ENCODE measurements around the gene MB.
"Not testable (repeated sequence)": the region's sequence is repeated elsewhere in the genome, so short reads cannot be mapped to it uniquely, and the experiment has no call there.

MB gene

DNA sequence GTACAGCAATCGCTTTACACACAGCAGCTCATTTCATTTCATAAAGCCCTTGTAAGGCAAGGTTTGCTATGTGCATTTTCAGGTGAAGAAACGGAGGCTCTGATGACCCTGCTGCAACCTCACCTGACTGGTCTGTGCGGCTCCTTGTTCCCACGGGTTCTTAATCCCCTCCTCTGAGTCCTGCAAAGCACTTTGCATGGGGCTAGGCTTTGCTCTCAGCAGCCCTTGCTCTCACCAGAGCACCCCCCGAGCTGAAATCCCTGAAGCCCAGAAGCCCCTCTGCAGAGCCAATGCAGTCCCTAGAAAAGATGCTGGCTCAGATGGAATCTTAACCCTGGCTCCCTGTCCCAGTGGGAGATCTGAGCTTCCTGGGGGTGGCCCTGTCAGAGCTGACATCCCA lies 20.1 kb upstream of the MB start:
- no peak for DNase-seq (ENCODE audit: low spot score)

DNA sequence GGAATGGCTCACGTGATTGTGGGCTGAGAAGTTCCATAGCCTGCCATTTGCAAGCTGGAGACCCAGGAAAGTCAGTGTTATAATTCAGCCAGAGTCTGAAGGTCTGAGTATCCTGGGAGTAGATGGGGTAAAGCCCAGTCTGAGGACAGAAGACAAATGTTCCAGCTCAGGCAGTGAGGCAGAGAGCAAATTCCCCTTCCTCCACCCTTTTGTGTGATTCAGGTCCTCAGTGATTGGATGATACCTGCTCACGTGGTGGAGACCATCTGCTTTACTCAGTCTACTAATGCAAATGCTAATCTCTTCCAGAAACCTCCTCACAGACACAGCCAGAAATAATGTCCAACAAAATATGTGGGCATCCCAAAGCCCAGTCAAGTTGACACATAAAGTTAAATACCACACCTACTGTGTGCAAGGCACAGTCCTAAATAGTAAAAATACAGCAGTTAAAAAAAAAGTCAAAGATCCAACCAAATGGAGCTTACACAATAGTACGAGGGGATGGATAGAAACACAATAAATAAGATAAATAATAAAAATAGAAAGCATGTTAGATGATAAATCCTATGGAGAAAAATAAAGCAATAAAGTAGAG lies 17.9 kb upstream of the MB start:
- no peak for DNase-seq (ENCODE audit: low spot score)

DNA sequence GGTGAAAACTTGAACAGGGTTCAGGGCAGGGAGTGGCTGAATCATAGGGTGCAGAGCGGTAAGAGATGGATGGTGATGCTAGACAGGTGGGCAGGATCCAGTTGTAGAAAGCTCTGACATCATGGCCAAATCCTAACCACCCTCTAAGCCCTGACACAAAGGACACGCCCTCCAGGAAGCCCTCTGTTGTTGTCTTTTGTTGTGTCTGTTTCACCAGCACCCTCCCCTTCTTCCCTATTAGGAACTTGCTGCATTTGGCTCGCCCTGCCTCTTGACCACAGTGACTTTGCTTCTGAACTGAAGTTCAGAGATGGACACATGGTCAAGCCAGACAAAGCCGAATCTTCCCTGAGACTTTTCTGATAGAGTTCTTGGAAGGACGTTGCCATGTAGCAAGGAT lies 16.9 kb upstream of the MB start:
- no peak for DNase-seq (ENCODE audit: low spot score)

DNA sequence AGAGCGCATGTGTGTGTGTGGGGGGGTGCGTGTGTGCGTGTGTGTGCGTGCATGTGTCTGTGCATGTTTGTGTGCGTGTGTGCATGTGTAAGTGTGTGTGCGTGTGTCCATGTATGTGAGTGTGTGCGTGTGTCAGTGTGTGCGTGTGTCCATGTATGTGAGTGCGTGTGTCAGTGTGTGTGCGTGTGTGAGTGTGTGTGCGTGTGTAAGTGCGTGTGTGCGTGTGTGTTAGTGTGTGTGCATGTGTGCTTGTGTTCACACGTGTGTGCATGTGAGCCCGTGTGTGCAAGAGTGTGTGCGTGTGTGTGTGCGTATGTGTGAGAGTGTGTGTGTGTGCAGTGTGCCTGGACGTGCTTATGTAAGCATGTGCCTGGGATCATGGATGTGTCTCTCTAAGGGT lies 16.4 kb upstream of the MB start:
- no peak for DNase-seq (ENCODE audit: low spot score)

DNA sequence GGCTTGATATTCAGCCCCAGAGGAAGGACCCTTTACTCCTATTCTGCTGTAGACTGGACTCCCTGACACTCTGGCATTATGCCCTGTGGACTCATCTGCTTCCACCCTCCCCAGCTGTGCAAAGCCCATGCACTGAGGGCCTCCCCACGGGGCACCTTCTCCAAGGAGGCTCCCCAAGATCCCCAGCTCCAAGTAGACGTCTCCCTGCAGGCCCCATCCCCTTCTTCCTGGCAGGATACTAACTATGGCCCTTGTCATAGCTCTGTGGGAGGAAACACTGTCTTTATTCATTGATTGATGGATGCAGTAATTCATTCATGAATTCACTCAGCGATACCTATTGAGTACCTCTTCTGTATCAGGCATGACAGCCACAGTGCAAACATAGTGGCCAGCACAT lies 15.8 kb upstream of the MB start:
- DNase-seq (ENCODE audit: low spot score), result no peak

DNA sequence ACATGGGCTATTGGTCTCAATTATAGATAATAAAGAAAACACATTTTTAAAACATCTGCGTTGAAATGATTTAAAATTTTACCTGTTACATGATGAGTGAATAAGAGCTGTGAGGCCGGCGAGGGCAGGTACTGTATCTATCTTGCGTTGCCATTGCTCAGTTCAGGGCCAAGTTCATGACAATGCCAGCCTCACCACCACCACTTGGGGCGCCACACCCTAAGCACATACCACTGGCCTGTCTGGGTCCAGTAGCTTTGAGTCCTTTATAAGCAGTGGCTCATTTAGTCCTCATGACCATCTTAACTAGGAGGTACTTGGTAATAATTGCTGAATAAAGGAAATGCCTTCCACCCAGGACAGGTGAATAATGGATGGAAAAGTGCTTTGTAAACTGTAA lies 14.5 kb upstream of the MB start:
- DNase-seq (ENCODE audit: low spot score), result peak; percentile 33

DNA sequence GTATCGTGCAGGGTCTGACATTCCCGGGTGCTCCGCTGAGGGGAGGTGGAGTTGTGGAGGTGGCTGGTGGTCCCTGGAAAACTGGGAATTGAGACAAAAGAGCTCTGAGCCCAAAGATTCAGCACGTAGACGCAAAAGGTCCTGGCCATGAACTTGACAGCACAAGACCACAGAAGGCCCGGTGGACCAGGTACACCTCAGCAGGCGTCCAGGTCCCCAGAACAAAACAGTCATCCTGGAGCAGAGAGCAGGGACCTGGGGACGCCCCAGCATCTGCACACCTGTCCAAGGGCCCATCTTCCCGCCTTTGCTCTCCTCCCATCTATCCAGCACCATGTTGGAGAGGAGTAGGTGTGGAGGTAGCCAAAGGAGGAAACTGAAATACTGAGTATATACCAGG lies 13.8 kb upstream of the MB start:
- no peak for DNase-seq (ENCODE audit: low spot score)

DNA sequence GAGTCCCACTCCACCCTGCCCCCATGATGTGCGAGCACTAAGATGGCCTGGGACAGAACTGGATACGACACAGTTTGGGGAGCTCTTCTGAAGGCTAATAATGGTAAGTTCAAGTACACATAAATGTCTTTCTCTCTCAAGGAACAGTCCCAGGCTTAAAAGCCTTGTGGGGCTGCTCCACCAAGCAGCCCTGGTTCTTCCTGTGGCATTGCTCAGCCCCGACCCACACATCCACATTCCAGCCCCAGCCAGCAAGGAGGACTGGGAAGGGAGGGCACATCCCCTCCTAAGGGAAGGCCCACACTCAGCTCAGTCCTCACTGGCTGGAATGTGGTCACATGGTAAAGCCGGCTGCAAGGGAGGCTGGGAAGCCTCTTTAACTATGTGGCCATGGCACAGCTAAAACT lies 13.3 kb upstream of the MB start:
- no peak for DNase-seq (ENCODE audit: low spot score)

DNA sequence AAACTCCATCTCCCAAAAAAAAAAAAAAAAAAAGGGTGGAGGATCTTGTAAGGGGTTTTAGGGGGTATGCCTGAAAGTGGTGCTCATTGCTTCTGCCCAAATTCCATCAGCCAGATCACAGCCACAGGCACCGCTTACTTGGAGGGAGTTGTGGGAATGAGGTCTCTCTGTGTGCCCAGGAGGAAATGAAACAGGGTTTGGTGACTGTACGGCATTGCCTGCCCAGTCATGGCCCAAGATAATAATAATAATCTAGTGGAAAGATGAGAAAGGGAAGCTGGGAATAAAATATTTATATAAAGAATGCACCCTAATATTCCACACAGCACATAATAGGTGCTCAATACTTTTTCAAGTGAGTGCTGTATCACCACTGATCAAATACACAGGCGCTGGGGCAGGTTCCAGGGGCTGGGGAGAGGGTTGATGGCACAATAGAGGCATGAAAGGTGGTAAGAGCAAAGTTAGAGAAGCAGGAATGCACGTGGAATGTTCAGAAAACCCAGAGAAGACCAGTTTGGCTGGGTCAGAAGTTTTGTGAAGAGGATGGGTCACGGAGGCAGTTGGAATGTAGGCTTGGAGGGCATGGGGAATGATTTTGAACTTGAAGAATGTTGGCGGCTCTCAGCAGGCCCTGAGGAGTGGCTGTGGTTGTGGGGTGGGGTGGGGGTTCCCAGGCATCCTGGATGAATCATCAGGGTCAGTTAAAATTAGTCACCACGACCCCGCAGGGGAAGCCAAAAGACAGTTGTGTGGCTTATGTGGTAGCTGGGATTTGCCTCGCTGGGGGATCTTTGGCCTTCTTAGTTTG lies 12.5 kb upstream of the MB start:
- DNase-seq (ENCODE audit: low spot score), result peak; percentile 77

DNA sequence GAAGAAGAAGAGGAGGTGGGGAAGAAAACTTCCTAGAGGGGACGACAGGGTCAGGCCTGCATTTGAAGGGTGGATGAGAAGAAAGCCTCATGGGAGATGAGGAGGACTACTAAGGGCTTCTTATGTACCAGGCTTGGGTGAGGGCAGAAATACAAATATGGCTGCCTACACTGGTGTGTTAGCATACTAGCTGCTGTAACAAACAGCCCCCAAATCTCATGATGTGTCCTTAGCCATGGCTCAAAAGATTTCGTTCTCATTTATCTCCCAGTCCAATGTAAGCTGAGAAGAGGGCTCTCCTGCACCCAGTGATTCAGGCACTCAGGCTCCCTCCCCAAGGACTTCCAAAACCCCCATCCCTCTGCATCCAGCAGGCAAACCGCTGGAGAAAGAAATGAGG lies 11.6 kb upstream of the MB start:
- no peak for DNase-seq (ENCODE audit: low spot score)

DNA sequence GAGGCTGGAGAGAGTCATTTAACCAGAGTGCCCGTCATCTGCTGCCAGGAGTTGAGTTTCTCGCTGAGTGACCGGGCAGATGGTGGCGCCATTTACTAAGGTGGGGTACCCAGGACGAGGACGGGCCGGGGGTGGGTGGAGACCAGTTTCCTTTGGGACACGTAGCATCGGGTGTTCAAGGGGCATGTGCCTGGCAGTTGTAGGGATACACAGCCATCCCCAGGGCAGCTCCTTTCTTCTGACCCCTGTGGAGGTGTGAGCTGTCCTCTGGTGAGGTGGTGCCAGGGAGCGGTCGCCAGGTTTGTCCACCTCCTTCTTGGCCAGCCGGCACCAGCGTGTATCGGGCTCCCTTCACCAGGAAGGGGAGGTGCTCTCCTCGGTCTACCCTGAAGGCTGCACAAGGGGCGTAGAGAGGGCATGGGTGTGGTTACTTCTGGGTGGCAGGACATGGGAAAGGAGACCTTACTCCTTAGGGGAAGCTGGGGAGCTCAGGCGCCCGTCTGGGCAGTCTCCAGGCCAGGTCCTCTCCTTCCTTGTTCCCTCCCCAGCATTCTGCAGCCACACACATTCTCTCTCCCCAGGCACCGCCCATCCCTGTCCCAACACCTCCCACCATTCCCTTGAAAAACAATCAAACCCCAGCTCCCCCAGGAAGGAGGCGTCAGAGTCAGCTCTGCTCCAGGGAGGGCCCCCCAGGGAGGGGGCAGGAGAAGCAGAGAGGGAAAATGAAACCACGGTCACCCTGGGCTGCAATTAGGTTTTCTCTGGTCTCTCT lies 10.3 kb upstream of the MB start:
- DNase-seq (ENCODE audit: low spot score), result peak; percentile 67

DNA sequence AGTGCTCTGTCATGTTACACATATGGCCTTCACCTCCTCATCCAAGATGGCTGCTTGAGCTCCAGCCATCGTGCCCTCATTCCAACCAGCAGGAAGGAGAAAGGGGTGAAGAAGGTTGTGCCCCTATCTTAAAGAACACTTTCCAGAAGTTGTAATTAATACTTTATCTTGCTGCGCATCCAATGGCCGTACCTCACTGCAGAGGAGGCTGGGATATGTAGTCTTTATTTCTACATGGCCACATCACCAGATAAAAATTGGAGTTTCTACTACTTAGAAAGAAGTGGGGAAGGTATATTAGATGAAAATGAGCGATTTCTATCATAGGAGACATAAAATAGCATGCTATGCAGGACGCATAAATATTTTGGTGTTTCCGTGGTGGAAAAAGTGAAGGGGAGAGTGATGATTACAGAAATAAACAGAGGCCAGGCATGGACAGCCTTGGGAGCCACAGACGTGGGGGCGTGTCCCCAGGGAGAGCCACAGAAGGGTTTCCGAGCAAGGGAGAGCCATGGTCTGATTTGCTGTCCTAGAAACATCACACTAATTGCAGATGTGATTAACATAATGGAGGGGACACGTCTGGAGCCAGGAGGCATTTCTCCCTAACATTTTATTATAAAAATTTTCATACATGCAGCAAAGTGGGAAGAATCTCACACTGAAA lies 8.8 kb upstream of the MB start:
- DNase-seq (ENCODE audit: low spot score), result no peak

DNA sequence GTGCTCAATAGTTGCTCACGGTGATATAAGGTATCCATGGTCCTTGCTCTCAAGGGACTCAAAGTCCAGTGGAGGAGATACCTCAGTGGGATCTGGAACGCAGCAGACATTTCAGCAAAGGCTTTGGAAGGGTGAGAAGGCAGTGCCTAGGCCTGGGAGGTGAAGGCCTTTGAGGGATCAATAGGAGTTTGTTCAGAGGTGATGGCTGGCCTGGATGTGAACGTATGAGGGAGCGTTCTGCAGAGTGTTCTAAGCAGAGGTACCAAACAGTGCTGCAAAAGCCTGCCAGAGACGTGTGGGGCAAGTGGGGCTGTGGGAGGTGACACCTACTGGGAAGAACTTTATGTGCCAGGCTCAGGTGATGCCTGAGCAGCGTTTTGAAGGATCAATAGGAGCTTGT lies 7.4 kb upstream of the MB start:
- no peak for DNase-seq (ENCODE audit: low spot score)

DNA sequence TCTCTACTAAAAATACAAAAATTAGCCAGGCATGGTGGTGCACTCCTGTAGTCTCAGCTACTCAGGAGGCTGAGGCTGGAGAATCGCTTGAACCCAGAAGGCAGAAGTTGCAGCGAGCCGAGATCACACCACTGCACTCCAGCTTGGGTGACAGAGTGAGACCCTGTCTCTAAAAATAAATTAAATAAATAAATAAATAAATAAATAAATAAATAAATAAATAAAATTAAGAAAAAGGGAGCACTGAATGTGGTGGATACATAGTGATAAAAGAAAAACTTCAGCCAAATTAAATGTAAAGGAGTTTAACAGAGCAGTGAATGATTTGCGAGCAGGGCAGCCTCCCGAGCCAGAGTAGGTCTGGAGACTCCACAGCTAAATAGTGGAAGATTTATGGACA lies 6.8 kb upstream of the MB start:
- not testable (repeated sequence) for DNase-seq (ENCODE audit: low spot score)

DNA sequence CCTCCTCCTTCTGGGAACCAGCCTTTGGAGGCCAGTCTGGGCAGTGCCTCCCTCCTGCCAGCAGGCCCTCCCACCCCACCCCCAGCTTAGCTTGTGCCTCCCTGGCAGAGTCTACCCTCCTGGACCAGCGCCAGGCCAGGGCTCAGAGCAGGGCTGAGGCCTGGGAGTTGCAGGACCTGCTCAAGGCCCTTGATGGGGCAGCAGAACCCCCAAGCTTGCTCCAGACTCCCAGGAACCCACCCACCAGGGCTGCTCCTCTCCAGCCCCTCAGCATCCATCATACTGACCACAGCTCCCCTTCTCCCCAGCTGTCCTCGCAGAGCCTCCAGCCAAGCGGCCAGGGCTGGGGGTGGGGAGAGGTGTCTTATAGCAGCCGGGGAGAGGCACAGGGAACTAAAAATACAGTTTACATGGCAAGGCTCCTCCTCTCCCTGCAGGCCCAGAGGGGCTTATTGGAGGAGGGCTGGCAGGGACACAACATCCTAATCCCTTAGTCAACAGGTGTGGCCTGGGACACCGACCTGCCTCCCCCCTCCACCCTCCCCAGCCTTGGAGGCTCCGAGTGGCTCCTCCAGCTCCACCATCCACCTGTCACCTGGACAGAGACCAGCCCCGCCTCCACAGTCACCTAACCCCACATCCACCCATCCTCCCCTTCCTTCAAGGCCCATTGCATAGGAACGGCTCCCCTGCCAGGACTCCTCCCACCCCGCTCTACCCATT lies 5.2 kb upstream of the MB start:
- DNase-seq (ENCODE audit: low spot score), result no peak

DNA sequence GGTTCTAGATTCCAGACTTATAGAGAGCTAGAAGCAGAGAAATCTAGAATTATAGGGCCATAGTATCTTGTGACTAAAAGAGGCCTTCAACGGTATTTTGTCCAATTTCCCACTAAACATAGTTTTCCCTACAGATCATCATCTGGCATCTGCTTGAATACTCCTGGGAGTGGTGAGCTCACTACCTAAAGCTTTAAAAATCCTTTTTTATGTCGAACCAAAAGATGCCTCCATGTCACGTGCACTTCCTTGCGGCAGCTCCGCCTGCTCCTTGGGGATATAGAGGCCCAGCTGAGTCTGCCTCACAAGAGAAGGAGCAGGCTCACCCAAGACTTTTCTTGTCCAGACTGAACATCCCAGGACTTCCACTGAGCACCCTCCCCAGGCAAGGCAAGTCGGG lies 4.3 kb upstream of the MB start:
- no peak for DNase-seq (ENCODE audit: low spot score)

DNA sequence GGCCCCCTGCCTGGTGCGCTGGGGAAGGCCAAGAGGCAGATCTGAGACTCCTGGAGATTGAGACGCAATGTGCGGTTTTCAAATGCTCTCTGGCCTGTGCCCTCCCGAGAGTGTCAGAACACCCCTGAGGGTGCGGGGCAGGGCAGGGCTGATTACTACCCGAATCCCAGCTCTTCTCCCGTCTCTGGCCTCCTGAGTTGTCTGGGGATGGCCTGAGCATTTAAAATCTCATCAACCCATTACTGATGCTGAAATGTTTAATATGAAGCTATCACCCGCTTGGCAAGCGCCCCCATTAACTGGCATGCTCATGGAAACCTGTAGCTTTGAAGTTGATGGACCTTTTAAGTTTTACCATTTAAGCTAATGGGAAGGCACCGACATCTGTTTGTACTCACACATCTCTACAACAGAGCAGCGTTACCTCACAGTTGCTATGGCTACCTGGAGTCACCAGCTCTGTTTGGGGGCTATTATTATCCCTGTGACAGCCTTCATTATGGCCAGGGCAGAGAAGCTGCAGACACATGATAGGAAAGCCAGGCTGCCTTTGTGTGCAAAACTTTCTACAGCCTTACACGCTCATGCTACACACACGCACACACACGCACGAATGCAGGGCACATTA lies 3.6 kb upstream of the MB start:
- DNase-seq (ENCODE audit: low spot score), result no peak

DNA sequence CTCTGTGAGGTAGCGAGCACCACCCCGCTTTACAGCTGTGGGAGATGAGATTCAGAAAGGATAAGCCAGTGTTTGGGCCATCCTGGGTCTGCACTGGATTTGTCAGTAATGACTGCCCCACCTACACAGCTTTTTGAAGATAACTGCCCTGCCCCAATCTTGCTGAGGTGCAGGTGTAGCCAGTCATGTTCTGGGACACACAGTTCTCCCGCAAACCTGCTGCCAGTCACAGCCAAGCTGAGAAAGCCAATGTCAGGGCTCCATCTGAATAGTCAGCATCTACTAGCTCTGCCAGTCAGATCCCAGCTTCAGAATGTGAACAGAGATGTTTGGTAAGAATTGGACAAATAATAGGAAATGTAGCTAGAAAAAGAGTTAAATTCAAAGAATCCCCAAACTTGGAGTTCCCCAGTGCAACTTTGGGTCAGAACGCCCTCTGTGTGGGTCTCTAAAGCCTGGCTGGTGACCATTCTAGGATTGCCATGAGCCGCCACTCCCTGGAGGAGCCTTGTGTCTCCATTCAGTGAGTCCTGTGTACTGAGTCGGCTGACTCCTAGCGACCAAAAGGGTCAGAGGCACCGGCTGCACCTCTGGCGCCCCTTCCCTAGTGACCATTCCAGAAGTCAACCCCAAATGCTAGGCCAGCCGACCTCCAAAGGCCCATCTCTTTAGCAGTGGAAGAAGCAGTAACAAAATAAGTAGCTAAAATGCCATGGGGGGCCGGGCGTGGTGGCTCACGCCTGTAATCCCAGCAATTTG lies 2.4 kb upstream of the MB start:
- no peak for DNase-seq (ENCODE audit: low spot score)

DNA sequence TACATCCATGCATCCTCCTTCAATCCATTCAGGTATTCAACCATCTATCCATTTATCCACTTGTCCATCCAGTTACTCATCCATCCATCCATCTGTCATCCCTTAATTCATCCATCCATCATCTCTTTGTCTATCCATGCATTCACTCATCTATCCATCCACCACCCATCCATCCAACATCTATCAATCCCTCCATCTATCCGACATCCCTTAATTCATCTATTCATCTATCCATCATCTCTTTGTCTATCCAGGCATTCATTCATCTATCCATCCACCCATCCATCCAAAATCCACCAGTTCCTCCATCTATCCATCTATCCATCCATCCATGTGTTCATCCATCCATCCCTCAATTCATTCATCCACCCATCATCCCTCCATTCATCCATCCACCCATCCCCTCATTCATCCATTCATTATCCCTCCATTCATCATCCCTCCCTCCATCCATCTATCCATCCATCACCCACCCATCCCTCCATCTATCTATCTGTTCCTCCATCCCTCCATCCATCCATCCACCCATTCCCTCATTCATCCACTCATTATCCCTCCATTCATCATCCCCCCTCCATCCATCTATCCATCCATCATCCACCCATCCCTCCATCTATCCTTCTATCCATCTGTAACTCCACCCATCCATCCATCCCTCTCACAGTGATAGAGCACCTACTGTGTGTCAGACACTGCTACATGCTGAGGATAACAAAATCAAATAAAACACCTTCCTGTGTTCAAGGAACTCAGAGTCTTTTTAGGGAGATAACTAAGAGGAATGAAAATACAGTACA lies 1.5 kb upstream of the MB start:
- DNase-seq (ENCODE audit: low spot score), result no peak

DNA sequence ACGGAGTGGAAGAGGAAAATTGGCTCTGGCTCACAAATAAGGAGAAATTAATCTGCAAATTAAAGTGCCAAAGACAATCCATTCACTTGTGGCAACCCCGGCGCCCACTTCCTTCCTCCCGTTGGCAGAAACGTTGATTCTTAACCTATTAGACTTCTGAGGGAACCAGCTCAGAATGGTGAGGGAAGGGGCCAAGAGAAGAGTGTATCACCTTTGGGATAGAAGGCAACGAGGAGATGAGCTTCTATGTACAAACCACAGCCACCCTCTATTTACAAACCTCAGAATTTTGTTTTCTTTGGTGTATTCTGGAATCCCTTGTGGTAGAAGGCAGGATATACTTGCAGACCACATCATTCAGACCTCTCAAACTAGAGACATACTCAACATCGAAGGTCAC lies 1.1 kb downstream of the MB start:
- no peak for DNase-seq (ENCODE audit: low spot score)
